ENCODE results near the gene KRT40. TPM values are rescaled to one million over a fixed set of nuclear protein-coding genes. Genes with fewer than 3 reads are reported as not detected.

Gene KRT40
- total and polyA plus RNA-seq, 2 of the 8 experiments (the other 6 are each of a cell fraction or from before 2014, with no cell fraction given), result not detected

DNA sequence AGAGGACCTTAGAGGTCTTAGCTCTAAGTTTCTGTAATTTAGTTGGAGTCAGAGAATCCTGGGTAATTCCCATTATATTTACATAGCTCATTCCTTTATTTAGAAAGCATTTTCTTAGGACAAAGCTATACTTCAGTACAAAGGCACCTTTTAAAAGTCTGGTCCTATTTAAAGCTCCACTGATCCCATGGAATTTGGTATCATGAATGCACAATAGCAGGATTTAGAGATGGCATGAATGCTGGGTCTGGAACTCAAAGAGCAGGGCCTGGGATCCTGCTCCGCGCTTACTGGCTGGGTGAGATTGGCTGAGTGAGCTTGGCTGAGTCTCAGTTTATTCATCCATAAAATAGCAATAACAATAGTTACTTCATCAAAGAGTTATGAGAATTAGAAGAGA is 51.5 kb downstream of the KRT40 start:
- no peak overlapping the region for H4K91ac ChIP-seq (replicated peaks; ENCODE audit: insufficient read length, low read length)
- ChIA-PET POLR2A (ENCODE audit: partially characterized antibody) (no interaction called here), CTCF (ENCODE audit: partially characterized antibody) (interaction anchor here (1.0 to 1.9 kb wide), 5 partner anchors 11 to 616 kb away, joined by 3 to 5 read pairs (median 3); no protein-coding TSS in a partner anchor)
- H3K23me2 ChIP-seq (ENCODE audit: low read depth, low read length), result 0 out of 2 replicates have a peak, but pooled peaks cover 2% of the 10 kb centered on the region
- H2BK15ac ChIP-seq (ENCODE audit: low read length), result no peak overlapping the region
- no peak overlapping the region for H3K23ac ChIP-seq (ENCODE audit: insufficient read length)
- no peaks in the 10 kb centered on the region for H4K20me1 ChIP-seq (replicated peaks in 1 of 2; ENCODE audit: control insufficient read depth in 1 of 2, insufficient read depth in 2 of 2, low read length in 2 of 2)
- H3K79me1 ChIP-seq (ENCODE audit: low read depth, low read length), result no peaks in the 10 kb centered on the region
- no peak overlapping the region for H3K4ac ChIP-seq (replicated peaks; ENCODE audit: insufficient read length, low read depth, low read length)
- no peak overlapping the region for H2BK20ac ChIP-seq (ENCODE audit: low read length)
- H3K9me3 ChIP-seq (ENCODE audit: insufficient read depth in 2 of 2, low read depth in 1 of 2, low read length in 1 of 2), result no peaks in the 10 kb centered on the region
- no peaks in the 10 kb centered on the region for H3K27me3 ChIP-seq (replicated peaks in 1 of 4; ENCODE audit: control insufficient read depth in 3 of 4, extremely low read depth in 1 of 4, insufficient read depth in 3 of 4, low read length in 3 of 4)
- H3K36me3 ChIP-seq (ENCODE audit: control insufficient read depth in 2 of 4, insufficient read depth in 4 of 4, low read length in 3 of 4), result no peaks in the 10 kb centered on the region
- no peak overlapping the region for H3K4me2 ChIP-seq (ENCODE audit: insufficient read depth in 1 of 2, low read depth in 2 of 2, low read length in 2 of 2)
- H2AK5ac ChIP-seq (ENCODE audit: low read depth, low read length), result no peak overlapping the region
- DNase-seq (ENCODE audit: low read depth in 1 of 2, low spot score in 2 of 2) (no peak), FAIRE-seq (no peak)
- no peaks in the 10 kb centered on the region for H3K79me2 ChIP-seq (ENCODE audit: control insufficient read depth in 1 of 2, insufficient read depth in 2 of 2, low read length in 2 of 2)
- no peak overlapping the region for H3K4me3 ChIP-seq (ENCODE audit: extremely low read depth in 1 of 4, insufficient read depth in 2 of 4, low read depth in 3 of 4, low read length in 4 of 4)
- H3K56ac ChIP-seq (replicated peaks; ENCODE audit: insufficient read length, low read depth, low read length), result no peak overlapping the region
- no peak overlapping the region for H4K8ac ChIP-seq (ENCODE audit: extremely low read depth, insufficient read depth, low read length)
- TF ChIP-seq, protein P1, sequence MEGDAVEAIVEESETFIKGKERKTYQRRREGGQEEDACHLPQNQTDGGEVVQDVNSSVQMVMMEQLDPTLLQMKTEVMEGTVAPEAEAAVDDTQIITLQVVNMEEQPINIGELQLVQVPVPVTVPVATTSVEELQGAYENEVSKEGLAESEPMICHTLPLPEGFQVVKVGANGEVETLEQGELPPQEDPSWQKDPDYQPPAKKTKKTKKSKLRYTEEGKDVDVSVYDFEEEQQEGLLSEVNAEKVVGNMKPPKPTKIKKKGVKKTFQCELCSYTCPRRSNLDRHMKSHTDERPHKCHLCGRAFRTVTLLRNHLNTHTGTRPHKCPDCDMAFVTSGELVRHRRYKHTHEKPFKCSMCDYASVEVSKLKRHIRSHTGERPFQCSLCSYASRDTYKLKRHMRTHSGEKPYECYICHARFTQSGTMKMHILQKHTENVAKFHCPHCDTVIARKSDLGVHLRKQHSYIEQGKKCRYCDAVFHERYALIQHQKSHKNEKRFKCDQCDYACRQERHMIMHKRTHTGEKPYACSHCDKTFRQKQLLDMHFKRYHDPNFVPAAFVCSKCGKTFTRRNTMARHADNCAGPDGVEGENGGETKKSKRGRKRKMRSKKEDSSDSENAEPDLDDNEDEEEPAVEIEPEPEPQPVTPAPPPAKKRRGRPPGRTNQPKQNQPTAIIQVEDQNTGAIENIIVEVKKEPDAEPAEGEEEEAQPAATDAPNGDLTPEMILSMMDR (IDR thresholded peaks at IDR 0.05; ENCODE audit: control extremely low read depth in 1 of 3, insufficient read depth in 1 of 3, low read depth in 1 of 3, low read length in 3 of 3), result no peak
- TF ChIP-seq, protein P2, sequence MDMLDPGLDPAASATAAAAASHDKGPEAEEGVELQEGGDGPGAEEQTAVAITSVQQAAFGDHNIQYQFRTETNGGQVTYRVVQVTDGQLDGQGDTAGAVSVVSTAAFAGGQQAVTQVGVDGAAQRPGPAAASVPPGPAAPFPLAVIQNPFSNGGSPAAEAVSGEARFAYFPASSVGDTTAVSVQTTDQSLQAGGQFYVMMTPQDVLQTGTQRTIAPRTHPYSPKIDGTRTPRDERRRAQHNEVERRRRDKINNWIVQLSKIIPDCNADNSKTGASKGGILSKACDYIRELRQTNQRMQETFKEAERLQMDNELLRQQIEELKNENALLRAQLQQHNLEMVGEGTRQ (IDR thresholded peaks at IDR 0.05; ENCODE audit: low read length), result no peak
- H4K5ac ChIP-seq (ENCODE audit: insufficient read length, low read depth, low read length), result no peak overlapping the region
- H3K4me1 ChIP-seq (replicated peaks in 1 of 4; ENCODE audit: control insufficient read depth in 3 of 4, insufficient read depth in 4 of 4, low read length in 3 of 4), result peaks cover 0 to 3% (median 0%) of the 10 kb centered on the region in 4 experiments; a peak in 2 of 7 replicates
- H3K27ac ChIP-seq (ENCODE audit: low read depth, low read length), result no peak overlapping the region
- no peak overlapping the region for H2AFZ ChIP-seq (ENCODE audit: low read length)
- H2BK5ac ChIP-seq (ENCODE audit: low read depth, low read length), result no peak overlapping the region
- no peak overlapping the region for H2BK12ac ChIP-seq (ENCODE audit: low read depth, low read length)
- H3K14ac ChIP-seq (ENCODE audit: insufficient read length), result no peak overlapping the region
- no peak overlapping the region for H3K18ac ChIP-seq (ENCODE audit: extremely low read depth, low read length)
- no peak overlapping the region for H3K9ac ChIP-seq (replicated peaks in 1 of 4; ENCODE audit: extremely low read depth in 1 of 4, low read depth in 3 of 4, low read length in 3 of 4)
- H2BK120ac ChIP-seq (replicated peaks; ENCODE audit: low read depth, low read length), result no peak overlapping the region
- 66% methylated on average over 2 of the region's 2 CpGs; no CpG with 5 or more reads in 1 of the 2 experiments for WGBS, 2 experiments (ENCODE audit: extremely low coverage in 1 of 2, insufficient coverage in 1 of 2, insufficient read length in 1 of 2, insufficient replicate concordance in 2 of 2, low coverage in 1 of 2, low lambda C conversion rate in 2 of 2, missing lambda C conversion rate in 1 of 2)

Data from H1 (cell line).